K562 (cell line): ENCODE measurements around the gene MPZL1. TPM values are rescaled to one million over a fixed set of nuclear protein-coding genes. Genes with fewer than 3 reads are reported as not detected.
A peak's percentile ranks its signal among the peaks of the same experiment; 100 is the strongest.

Experiments used
- ARID1B ChIP-seq: fragments of 450-650 bp; IDR thresholded peaks from 2 replicates; pipeline ENCODE4 v1.6.1; 2016; ENCODE audit warnings: antibody characterized with exemption, mild to moderate bottlenecking, inconsistent platforms
- CHD1 ChIP-seq: fragments of 200-600 bp; sonication (generic); IDR thresholded peaks from one replicate; pipeline ENCODE4 v1.6.1; 2012; ENCODE audit warnings: mild to moderate bottlenecking, moderate library complexity, low read length, inconsistent platforms
- CLOCK ChIP-seq: fragments of 250-450 bp; sonication (Bioruptor Pico); IDR thresholded peaks from 2 replicates; pipeline ENCODE4 v1.4.0; 2020; ENCODE audit warnings: mild to moderate bottlenecking, moderate library complexity, borderline replicate concordance
- CUX1 ChIP-seq: fragments of 200-800 bp; sonication (Bioruptor generic); IDR thresholded peaks from 2 replicates; pipeline ENCODE4 v1.6.1; 2016; ENCODE audit warnings: missing genetic modification characterization, missing compliant biosample characterization
- GTF2E2 ChIP-seq: fragments of 200-800 bp; sonication (Bioruptor generic); IDR thresholded peaks from 2 replicates; pipeline ENCODE4 v1.6.1; 2016; ENCODE audit warnings: missing genetic modification characterization, missing compliant biosample characterization
- HDAC1 ChIP-seq, 2 experiments: fragments of 450-650 bp; IDR thresholded peaks; 2 replicates each; pipeline ENCODE4 v1.6.1; 2016 to 2017; ENCODE audit warnings: inconsistent platforms in 1 of 2, mild to moderate bottlenecking in 1 of 2, moderate library complexity in 1 of 2
- HMG20A ChIP-seq: fragments of 450-650 bp; formaldehyde crosslinking; conservative IDR thresholded peaks from 2 replicates; pipeline ENCODE4 v1.4.0; 2020; ENCODE audit warnings: mild to moderate bottlenecking, mixed read lengths
- HNRNPH1 ChIP-seq: fragments of 200-400 bp; formaldehyde crosslinking; optimal IDR thresholded peaks from 2 replicates; pipeline ENCODE3; 2017; ENCODE audit warnings: low read depth, mild to moderate bottlenecking, low read length, moderate library complexity
- NONO ChIP-seq, 2 experiments: fragments of 200-400 bp in 1 of 2; fragments of 450-650 bp in 1 of 2; formaldehyde crosslinking in 1 of 2; IDR thresholded peaks; 2 replicates each; pipeline ENCODE4 v1.6.1; 2017; ENCODE audit warnings: low read depth in 2 of 2, mild to moderate bottlenecking in 2 of 2, moderate library complexity in 2 of 2, low read length in 1 of 2
- NR2C2 ChIP-seq, 2 experiments: fragments of 200-800 bp in 1 of 2; sonication (Bioruptor generic) in 1 of 2; sonication (generic) in 1 of 2; formaldehyde crosslinking in 1 of 2; IDR thresholded peaks; 2 replicates each; pipeline versions ENCODE4 v1.6.1 to v1.8.0; 2016 to 2022; ENCODE audit warnings: mild to moderate bottlenecking in 1 of 2, missing compliant biosample characterization in 1 of 2, missing genetic modification characterization in 1 of 2, missing genetic modification reagents in 1 of 2
- SMARCA4 ChIP-seq: fragments of 450-650 bp; IDR thresholded peaks from 2 replicates; pipeline ENCODE4 v1.6.1; 2016
- SNRNP70 ChIP-seq: fragments of 200-400 bp; formaldehyde crosslinking; optimal IDR thresholded peaks from 2 replicates; pipeline ENCODE3; 2017; ENCODE audit warnings: low read depth, low read length
- UBTF ChIP-seq, 2 experiments: IDR thresholded peaks; 2 replicates each; pipeline ENCODE4 v1.6.1; 2012; ENCODE audit warnings: improper control_type of control experiment in 2 of 2, low read depth in 2 of 2, low read length in 2 of 2, borderline replicate concordance in 1 of 2
- ZNF589 ChIP-seq: fragments of 200-800 bp; sonication (Bioruptor generic); IDR thresholded peaks from 2 replicates; pipeline ENCODE4 v1.6.1; 2016; ENCODE audit warnings: low read depth, missing genetic modification characterization, missing compliant biosample characterization
- polyA plus RNA-seq, 8 experiments: library from polyadenylated mRNA; depleted of rRNA in 4 of 8; stranded (reverse) in 5 of 8; unstranded in 3 of 8; fragments of >200 nt; fragmentation: Nextera tagmentation in 2 of 8; fragmentation: Illumina TruSeq in 1 of 8; extraction: Ambion mirVana in 2 of 8; extraction: Trizol in 1 of 8; gene quantifications; 2 replicates each; pipeline versions ENCODE4 v1.2.1 to v1.2.3, GENCODE V29; 2011 to 2014; ENCODE audit warnings: inconsistent platforms in 1 of 8, missing spikeins in 1 of 8
- total RNA-seq, 7 experiments: library from RNA; depleted of rRNA in 6 of 7; stranded (reverse); fragments of >200 nt in 6 of 7; fragmentation: Illumina TruSeq in 2 of 7; extraction: Trizol in 2 of 7; gene quantifications; 2 replicates each; pipeline versions ENCODE4 v1.2.1 to v1.2.3, GENCODE V29; 2011 to 2021; ENCODE audit warnings: low replicate concordance in 1 of 7

MPZL1 gene
- total and polyA plus RNA-seq, 9 of the 15 experiments (the other 6 are each of a cell fraction or from before 2014, with no cell fraction given) = 14.5 to 153 (median 66.5) TPM

- TF ChIP-seq CUX1 (CRISPR knock-in tag) (no peak; the same call in 1 of the 2 replicates), CLOCK (peak; percentile 79), HMG20A (CRISPR knock-in tag) (no peak), HDAC1 (IDR thresholded peaks at IDR 0.05) (peak; percentile 95 to 98), NONO (IDR thresholded peaks at IDR 0.05; ENCODE audit: low read depth in 2 of 2, low read length in 1 of 2) (peak; percentile 3 to 79; a peak in 1 of 4 replicates), GTF2E2 (tag) (peak; percentile 85; the same call in 1 of the 2 replicates), SMARCA4 (peak; percentile 24; the same call in 1 of the 2 replicates), CHD1 (peak; percentile 78), SNRNP70 (no peak), HNRNPH1 (no peak), NR2C2 (CRISPR knock-in tag; IDR thresholded peaks at IDR 0.05) (peak; percentile 91), NR2C2 (tag; IDR thresholded peaks at IDR 0.05) (peak; percentile 93), UBTF (IDR thresholded peaks at IDR 0.05; ENCODE audit: borderline replicate concordance in 1 of 2, low read depth in 2 of 2, low read length in 2 of 2) (peak; percentile 88 to 89; a peak in 3 of 4 replicates), ZNF589 (no peak; the same call in 1 of the 2 replicates), ARID1B (no peak; the same call in 1 of the 2 replicates)
These were observed 7.2 kb upstream of the MPZL1 start (continued) for GRCh38 chr1:167714439-167715156.
